Bone marrow (tissue), 2 donors: ENCODE data around the gene RASA2.
"Not testable (repeated sequence)": the region's sequence is repeated elsewhere in the genome, so short reads cannot be mapped to it uniquely, and the experiment has no call there.

Experiments
- DNase-seq, 2 donors: peaks; one replicate each; lab custom pipeline; 2025; lab: John Stamatoyannopoulos, UW

RASA2 gene

DNA sequence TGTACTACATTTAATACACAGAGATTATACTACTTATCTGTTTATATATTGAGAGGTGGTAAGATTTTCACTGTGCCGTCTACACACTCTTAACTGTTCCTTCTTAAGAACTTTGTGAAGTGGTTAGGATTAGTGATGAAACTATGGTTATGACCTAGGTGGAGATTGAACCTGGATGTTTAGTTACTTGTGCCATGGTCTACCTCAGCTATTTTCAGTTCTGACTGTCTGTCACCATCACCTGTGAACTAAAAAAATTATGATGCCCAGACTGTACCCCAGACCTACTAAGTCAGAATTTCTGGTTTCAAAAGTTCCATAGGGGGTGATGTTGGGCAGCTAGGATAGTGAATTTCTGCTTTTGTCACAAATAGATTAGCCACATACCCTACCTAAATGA, 6.4 kb downstream of the RASA2 start:
- no peak for DNase-seq

DNA sequence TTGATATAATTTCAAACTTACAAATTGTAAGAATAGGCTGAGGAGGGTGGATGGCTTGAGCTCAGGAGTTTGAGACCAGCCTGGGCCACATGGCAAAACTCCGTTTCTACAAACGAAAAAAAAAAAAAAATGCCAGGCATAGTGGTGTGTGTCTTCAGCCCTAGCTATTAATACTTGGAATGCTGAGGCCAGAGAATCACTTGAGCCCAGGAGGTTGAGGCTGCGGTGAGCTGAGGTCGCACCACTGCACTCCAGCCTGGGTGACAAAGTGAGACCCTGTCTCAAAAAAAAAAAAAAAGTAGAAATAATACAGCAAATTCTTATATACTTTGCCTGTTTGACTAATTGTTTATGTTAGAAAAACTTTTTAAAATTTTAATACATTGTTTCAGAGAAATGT, 10.8 kb downstream of the RASA2 start:
- DNase-seq = not testable (repeated sequence)

DNA sequence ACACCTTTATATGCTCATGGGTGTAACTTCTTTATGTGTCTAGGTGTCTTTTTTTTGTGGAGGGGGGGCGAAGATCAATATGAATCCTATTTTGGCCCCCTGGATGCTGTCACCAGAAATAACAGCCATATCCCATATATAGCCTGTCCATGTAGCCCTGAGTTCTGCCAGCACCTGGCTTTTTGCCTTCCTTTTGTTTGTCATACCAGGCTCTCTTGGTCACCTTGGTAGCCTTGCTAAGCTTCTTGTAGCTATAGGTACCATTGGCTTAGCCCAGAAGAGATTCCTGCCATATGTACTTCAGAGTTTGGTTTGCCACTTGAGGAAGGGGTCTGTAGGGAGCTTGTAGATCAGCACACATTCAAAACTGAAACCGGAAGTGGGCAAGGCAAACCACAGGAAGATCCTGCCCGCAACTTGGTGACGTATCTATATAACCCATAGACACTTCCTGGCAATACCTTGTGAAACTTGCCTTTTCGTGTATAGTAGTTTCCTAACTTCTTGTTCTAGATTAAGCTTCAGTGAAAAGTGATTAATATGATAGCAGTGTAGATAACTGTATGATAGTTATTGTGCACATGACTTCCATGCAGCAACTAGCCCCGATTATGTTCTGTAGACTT, 11.9 kb downstream of the RASA2 start:
- peak; percentile 32 to 89 for DNase-seq

DNA sequence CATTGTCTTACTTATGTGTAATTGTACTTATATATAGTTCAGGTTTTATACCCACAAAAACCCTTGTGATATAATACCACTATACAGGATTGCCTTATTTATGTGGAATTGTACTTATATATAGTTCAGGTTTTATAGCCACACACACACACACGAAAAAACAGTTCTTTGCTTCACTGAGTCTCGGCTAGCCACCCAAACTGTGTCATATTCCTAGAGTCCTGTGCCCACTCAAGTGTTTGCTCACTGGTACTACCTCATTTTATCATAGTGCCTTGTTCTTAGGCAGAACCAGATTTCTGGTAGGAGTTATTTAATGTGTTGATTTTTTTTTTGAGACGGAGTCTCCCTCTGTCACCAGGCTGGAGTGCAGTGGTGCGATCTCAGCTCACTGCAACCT, 12.5 kb downstream of the RASA2 start:
- no peak for DNase-seq

DNA sequence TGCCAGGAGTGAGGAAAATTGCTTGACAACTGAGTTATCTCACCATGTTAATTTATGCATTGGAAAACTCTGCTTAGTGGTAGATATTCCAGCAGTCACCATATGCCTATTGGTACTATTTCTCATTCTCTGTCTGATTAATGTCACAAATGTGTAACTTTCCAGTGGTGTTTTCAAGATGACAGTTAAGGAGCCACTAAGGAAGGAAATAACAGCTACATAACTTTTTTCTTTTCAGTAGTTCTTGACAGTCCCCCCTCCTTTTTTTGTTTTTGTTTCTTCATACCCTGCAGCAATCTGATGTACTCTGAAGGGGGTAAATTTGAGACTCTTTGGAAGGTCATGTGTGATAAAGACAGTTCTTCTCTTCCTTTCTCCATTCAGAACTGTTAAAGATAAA, 13.1 kb downstream of the RASA2 start:
- peak in 1 of 2 donors; percentile 24 for DNase-seq

DNA sequence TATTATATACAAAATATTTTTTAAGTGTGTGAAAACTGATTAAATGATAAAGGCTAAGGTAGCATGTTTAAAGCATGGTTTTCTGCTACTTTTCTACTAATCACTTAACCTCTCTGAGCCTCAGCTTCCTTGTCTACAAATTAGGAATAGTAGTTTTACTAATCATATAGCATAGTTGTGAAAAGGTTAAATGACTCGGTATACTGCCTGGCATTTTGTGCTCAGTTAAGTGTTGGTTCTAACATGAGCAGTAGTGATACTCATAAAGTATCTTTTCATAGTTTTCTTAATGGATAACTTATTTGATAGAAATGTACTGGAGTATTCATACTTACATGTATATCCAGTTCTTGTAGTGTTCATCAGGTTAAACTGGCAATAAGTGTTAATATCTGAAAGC, 13.6 kb downstream of the RASA2 start:
- no peak for DNase-seq

DNA sequence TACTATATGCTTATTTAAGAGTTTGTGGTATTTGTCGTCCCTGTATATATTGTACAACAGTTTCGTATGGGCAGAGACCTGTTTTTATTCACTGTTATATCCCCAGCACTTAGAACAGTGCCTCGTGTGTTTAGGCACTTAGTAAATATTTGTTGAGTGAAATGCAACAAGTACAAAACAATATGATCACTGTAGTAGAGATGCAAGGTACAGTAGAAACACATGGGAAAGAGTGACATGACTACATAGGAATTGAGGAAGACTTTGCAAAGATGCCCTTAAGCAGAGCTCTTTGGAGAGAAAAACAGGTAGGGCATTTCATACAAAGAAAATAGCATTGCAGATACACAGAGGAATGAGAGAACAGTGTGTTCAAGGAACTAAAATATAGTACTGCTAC, 18.3 kb downstream of the RASA2 start:
- DNase-seq = no peak

DNA sequence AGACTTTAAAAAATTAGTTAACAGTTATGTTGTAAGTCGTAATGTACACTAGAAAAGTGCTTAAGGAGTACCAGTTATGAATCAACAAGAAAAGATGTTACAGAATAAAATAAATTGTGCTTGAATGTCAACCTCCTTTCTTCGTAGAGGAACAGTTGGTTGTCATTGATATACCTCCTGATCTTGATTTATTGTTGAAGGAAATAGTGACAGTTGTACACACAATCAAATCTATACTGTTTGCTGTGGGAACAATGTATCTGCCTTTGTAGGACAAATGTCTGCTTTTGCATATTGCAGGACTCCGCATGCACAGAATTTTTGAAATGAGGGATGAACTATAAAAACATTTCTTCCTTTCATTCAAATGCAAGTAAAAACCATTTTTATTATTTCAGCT, 19.2 kb downstream of the RASA2 start:
- no peak for DNase-seq

DNA sequence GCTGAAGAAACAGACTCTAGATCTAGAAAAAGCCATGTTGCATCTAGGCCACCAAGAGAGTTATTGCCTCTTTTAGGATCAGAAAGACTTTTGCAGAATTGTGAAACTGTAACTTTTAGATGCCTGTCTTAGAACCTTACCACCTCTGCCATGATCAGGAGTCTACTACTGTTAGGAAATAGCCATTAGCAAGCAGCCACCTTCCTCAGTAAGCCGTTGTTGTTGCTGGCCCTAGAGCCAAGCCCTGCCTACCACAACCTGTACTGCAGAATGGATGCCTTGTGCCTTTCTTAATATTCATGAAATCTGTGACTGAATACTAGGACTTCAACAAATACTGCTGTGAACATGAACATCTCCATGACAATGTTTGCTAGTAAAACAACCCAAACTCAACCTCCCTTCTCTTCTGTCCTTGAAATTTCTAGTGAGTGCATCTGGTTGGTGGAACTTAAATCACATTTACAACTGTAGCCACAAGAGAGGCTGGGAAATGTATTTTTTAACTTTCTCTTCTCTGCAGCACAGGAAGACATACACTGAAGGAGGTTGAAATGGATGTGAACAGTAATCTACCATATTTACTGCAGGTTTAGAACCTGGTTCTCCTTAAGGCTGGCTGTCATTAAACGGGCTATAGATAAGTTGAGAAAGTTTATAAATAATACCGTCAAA, 20.7 kb downstream of the RASA2 start:
- no peak for DNase-seq

DNA sequence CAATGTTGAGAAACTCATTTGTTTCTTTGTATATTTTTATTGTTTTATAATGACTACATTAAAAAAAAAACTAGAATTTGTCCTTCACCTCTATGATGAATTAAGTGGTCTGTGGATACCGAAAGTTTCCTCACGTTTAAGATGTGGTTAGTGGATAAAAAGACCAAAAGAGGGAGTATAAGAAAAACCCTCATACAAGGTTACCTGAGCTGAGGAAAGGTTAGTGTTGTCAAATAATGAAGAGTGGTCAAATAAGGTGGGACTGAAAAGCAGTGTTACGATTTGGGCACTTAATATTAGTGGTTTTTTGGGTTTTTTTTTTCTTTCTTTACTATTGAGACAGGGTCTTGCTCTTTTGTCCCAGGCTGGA, 21.2 kb downstream of the RASA2 start:
- no peak for DNase-seq

DNA sequence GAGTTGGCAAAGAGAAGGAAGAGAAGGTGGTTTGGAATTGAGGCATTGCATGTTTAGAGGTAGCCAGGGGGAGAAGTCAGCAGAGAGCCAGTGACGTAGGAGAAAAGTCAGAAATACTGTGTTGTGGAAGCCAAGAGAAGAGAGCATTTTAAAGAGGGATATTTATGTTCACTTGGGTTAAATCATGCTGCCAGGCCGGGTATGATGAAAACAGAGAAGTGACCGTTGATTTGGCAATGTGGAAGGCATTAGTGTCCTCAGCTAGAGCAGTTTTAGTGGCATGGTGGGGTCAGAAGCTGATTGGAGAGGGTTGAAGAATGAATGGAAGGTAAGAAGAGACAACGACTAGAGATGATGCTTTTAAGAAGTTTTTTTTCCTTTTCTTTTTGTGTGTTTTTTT, 24.5 kb downstream of the RASA2 start:
- DNase-seq = no peak

DNA sequence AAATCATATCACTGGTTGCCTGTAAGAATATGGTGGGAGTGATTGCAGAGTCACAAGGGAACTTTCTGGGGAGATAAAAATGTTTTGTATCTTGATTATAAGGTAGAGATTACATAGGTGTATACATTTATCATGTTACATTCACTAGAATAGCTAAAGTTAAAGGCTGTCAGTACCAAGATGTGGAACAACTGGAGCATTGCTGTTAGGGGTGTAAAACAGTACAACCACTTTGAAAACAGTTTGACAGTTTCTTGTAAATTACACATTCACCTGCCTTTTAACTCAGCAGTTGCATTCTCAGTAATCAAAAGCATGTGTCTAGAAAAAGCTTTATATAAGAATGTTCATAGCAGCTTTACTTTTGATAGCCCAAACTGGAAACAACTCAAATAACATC, 27.6 kb downstream of the RASA2 start:
- no peak for DNase-seq

DNA sequence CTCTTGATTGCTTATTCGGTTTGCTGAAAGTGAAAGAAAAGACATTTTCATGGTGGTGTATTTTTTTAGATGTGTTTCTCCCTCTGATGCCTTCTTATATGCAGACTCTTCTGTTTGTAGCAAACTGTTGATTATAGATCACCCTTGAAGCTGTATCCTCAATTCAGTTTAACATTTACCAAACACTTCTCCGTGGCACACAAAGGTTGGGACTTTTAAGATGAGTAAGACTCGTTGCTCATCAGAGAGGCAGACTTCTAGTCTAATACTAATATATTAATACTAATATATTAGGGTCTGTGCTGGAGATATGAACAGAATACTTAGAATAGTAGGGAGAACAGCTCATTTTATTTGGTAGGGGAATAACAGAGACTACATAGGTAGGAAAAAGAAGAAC, 32.8 kb downstream of the RASA2 start:
- no peak for DNase-seq

DNA sequence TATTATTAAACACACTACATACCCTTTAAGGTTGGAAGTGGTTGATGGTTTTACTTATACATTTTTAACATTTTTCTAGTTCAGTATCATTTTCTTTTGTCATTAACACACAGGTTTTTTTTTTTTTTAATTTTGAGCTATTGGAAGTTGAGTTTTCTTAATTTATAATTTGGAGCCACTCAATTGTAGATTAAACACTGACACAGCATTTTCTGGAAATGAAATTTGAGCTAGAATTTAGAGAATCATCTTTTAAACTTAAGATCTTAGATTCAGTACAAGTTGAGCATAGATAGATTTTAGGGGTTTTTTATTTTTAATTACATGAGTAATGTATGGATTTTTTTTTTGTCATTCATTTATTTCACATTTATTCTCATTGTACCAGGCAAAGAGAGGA, 35.0 kb downstream of the RASA2 start:
- DNase-seq = no peak

DNA sequence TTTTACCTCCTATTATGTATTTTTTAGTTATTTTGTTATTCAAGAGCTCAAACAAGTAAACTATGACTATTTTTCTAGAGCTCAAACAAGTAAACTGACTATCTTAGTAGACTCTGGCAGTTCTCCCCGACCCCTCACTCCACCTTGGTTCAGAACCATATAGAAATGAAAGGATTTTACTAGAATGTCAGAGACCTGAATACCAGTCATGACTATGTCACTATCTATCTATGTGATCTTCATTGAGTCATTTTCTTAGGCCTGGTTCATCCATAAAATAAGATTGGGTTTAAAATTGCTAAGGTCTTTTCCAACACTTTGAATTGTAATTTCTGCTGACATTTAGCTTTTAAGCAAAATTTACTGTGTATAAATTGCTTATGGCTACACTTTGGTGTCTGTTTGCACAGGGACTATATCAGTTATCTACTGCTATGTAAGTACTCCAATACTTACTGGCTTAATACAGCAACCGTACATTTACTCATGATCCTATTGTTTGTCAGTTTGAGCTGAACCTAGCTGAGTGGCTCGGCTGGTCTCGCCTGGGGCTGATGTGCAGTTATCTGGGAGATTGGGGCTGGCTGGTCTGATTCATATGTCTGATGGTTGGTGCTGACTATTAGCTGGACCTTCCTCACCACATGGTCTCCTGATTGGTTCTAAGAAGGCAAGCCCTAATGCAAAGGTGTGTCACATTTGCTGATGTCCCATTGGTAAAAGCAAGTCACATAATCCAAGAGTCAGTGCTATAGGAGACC, 37.0 kb downstream of the RASA2 start:
- no peak for DNase-seq

DNA sequence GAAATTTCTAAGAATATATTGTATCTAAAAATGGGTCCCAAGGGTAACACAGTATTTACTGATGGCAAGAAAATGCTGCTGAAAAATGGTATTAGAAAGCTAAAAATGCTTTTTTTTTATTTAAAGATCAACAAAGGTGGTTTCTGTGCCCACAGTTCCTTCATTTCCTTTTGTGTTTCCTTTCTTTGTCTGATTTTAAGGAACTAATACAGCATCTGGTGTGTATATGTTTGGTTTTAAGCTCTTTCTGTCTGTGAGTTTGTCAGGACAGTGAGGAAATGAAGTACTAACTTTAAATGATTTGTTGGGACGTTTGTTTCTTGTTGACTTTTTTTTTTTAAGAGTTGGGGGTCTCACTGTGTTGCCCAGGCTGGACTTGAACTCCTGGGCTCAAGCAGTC, 38.2 kb downstream of the RASA2 start:
- DNase-seq = peak in 1 of 2 donors; percentile 47

DNA sequence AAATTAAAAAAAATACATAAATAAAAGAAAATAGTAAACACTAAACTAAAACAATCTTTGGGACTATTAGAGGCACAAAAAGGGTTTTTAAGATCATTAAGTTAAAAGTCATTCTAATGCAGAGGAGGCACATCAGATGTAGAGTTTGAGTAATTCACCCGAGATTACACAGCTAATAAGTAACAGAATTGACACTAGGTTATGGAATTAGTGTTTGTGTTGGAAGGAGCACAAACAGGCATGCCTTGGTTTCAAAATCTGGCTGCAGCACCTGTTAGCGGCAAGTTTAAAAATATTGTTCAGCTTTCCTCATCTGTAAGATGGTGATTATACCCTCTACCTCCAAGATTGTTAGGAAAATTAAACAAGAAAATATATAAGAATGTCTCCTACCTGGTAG, 39.0 kb downstream of the RASA2 start:
- DNase-seq = no peak

DNA sequence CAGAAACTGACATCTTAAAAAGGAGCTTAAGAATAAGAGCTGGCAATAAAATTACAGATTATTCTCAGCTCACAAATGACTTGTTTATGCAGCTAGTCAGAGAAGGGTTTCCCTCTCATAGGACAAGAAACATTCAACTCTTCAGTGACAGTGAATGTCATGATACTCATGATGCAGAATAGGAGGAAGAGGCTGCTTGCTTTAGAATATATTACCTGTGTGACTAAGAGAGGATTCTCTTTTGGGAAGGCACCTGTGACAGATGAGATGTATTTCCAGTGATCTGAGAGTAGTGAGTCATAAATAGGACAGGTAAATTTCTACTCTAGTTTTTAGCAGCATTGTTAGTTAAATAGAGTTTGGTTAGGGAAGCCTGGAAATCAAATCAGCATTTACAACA, 39.9 kb downstream of the RASA2 start:
- DNase-seq = no peak

DNA sequence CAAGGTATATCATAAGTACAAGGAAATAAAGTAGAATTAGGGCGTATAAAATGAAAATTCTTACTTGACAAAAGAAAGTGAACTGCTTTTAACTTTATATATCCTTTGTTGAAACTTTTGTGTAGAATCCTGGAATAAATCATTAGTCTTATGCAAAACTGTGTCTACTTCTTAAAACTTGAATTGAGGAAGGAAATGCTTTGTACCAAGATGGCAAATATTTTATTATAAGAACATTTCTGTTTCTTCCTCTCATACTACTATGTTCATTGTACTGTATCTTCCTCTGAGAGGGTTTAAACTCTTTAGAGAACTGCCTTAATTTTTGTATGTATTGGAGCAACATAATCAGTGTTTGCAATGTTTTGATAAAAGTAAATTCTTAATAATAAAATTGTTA, 42.0 kb downstream of the RASA2 start:
- peak in 1 of 2 donors; percentile 11 for DNase-seq

DNA sequence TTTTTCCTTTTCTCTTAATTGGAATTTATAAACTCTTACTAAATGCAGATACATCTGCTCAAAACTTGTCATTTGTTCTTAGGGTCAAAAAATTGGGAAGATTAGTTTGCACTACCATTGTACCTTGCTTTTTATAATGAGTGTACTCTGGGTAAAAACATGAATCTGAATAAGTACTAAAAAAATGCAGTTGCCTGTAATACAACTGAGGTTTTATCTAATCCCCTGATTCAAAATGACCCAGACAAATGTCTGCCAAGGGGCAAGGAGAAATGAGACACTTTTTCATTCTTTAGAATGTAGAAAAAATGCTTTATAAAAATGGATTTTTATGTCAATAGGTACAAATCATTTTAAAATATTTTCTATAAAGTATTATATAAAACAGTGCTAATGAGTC, 42.4 kb downstream of the RASA2 start:
- no peak for DNase-seq

DNA sequence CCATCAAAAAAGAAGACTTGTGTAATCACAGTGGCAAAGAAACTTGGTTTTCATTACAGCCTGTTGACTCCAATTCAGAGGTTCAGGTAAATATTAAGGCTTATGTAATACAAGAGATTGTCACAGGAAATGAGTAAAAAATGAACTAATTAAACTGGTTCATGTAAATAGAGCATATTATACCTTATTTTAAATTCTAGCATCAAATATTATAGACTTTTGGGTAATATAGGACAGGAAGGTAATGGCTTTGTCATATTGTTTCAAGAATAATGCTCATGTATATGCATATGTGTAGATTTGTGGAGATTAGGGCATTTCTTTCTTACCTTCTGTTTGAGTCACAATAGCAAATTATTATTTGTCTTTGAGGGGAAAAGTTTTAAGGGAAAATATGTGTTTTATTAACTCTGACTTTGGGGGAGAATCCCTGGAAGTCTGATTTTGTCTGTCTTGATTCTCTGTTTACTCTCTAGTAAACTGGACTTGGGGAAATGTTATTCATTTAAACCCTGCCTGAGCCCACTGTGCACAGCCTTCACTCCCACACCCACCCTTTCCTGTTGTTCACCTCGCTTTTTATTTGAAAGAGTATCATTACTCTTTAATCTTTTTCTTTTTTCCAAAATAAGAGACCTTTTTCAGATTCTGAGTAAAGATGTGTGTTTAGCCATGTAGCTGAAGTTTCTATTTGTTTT, 43.0 kb downstream of the RASA2 start:
- no peak for DNase-seq

DNA sequence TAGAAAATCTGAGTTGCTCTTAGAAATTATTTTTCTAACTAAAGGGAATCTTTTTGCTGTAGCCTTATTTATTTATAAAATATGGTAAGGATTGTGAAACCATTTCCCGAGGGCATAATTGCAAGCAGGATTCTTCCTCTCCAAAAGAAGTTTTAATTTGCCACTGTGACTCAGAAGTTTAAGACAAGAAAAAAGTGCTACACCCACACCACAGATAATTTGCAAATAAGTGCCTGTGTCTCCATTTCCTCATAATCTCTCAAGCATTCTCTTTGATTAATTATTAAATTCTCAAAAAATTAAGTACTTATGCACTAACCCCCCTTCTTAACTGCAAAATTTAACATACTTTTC, 43.6 kb downstream of the RASA2 start:
- DNase-seq = peak in 1 of 2 donors; percentile 38

DNA sequence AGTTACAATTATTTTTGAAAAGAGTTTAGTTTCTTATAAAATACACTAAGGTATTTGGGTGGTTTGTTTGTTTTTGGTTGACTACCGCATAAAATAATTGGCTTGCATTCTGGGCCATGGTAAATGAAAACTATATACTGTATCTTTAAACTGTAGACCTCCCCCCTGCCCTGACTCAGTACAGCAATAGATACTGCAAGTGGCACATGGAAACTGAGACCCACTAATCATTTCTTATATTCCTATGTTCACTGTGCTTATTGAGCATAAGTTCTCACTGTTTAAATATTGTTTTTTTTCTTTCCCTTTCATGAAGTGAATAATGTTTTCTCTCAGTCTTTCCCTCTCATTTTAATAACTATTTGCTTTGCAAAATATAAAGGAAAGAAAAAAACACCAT, 45.8 kb downstream of the RASA2 start:
- no peak for DNase-seq
